HG03135 (cell line): Measurements from ENCODE around the gene HOXA4.

ENCODE experiments used
- ATAC-seq: cut with Tn5 transposase; IDR thresholded peaks from one replicate; pipeline ENCODE4 v1.9.1; 2021; ENCODE audit warnings: mild to moderate bottlenecking, moderate library complexity; ENCODE audit not compliant: unreplicated experiment

HOXA4 gene

GRCh38 chr7:27117887-27118491, 12.6 kb downstream of the HOXA4 start:
- ATAC-seq: no peak

DNA sequence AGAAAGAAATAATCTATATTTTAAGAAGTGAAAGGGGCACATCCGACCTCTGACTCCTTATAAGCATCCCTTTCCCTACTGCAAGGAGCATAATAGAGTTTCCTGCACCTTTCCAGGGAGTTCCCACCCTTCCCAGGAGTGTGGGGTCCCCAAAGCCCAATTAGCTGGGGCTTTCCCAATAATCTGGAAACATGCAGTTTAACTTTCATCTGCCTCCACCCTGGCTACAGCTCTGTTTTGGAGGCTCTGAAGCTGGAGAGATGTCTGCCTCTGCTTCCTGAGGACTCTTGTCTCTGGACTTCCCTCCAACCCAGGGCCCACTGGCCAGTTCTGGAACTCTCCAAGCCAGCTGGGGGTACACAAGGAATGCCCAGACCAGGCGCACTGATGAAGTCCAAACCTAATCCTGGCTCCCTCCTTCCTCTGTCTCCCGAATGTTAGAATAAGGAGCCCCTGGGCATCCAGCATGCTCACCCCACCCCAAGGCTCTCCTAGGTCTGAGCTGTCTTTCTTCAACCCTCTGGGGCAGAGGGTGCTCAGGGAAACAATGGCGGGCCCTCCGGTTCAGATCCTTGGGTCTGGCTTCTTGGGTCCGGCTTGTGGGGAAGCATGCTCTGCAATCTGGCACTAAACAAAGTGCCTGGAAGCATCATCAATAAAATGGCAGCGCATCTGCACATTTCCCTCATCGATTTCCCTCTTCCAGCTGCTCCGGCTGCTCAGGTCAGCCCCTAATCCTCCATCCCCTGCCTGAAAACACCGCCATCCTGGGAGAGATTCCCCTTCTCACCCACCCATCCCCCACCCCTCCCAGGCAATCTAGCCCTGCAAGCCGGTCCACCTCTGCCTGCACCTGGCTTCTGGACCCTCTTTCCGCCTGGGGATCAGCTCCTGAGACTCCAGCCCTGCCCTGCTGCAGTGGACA, 13.3 kb downstream of the HOXA4 start:
- no peak for ATAC-seq

DNA sequence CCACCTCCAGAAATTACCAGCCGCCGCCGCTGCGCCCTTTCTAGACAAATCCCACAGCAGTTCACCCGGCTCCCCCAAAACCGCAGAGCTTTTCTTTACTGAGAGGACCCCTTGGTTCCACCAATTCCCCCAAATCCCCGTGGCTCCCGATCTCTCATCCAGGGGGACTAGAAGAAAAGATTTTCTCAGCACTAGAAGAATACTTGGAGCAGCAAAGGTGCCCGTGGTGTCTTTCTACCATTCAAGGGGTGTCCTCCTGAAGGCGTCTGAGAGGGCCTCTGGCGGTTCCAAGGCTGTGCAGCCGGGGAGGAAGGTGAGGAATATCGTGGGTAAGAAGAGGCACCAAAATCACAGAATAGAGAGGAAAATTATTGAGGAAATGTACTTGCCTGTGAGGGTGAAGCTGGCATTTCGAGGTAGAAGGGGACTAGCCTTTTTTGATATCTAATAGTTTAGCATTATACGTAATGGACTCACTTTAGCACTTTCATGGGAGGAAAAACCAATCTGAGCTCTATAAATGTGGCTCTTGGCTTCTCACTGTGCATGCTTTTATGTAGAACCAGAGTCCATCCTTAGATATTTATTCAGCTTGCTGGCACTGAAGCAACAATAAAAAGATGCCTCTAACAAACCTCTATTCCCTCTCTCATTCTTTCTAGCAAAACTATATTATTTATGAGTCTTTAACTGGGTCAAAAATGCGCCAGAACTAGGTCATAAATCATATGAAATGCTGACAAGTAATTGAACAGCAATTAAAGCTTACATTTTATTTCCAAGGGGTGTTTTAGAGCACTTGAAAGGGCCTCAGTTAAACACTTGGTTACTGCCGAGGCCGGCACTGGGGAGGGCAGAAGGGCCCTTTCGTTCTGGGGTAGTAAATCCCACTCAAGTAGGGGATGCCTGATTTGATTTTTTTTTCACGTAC, 14.3 kb downstream of the HOXA4 start:
- ATAC-seq: no peak

- no peak for ATAC-seq
These were observed 15.1 kb downstream of the HOXA4 start for GRCh38 chr7:27115221-27116026.

DNA sequence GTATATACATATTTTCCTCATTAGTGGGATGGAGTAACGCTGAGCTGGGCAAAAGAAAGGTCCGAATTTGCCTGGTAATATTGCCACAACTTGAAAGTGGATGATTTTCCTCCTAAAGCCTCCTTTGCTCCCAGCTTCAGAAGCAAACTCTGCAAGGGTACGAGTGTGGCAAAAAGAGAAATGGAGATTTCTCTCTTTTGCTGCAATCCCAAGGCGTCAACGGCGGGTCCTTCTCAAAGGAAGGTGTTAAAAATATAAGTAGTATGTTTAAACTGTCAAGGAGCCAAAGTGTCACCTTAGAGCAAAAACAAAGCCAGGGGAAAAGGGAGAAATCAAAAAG, 15.7 kb downstream of the HOXA4 start:
- ATAC-seq: no peak

DNA sequence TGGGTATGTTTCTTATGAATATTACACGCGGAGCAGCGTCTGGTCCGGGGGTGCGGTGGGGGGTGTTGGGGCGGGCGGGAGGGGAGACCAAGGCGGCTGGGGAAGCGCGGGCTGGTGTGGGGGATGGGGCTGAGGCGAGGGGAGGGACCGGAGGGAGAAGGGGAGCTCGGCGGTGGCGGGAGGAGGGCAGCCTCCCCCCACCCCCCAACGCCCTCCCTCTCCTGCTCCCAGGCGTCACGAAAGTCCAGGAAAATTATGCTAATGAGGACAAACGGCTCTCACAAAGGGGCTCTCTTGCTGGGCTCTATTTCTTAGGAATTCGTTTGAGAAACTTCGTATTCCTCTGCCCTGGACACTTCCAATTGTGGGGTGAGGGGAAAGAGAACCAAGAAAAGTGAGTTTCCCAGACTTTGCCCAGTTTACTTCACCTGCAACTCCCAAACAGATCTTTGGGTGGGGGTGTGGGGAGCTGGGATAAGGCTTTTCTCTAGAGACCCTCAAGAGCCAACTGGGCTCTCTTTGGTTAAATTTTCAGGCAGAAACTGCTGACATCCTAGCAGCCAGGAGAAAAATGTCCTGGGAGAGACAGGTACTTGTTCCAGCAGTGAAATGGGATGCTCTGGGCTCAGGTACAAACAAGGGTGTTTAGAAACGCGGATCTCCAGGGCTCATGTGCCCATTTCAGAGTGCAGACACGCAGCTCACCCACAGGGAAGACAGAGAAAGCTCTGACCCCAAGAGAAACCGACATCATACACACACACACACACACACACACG, 16.4 kb downstream of the HOXA4 start:
- ATAC-seq: no peak

DNA sequence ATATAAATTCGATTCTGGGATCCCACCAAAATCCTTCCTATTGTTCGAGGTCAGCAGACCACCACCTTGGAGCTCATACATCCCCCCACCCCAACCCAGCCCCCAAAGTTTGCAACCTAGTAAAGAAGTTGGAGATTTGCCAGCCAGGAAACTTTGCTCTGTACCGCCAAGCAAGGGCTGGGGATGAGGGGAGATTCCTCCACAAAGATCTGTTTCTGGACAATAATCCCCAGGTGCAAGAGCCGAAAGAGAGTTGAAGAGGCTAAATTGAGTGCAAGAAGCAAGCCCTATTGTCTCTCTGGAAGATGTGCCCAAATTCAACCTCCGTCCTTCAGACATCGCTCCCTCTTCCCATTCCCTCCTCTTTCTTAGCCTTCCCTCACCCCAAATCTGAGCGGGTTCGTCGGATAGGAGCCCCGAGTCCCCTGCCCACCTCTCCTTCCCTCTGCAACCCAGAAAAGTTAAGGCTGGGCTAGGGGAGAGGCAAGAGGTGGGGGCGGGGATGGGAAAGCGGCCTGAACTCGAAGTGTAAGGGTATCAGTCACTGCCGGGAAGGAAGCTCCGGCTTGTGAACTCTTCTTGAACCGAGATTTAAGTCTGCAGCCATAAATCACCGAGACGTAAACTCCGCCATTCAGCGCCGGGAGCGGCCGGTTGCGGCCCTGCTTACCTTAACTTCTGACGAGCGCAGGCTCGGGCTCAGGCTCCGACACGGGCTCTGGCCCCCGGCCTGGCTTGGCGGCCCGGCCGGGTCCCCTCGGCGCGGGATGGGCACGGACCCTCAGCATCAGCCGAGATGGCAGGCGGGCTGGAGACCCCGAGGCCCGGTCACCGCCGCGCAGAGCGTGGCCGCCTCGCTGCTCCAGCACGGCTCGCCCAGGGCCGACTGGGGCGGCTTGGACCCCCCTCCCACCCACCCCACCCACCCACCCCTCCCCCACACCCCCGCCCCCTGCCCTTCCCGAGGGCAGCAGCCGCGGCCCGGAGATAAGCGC, 17.3 kb downstream of the HOXA4 start:
- ATAC-seq: no peak

DNA sequence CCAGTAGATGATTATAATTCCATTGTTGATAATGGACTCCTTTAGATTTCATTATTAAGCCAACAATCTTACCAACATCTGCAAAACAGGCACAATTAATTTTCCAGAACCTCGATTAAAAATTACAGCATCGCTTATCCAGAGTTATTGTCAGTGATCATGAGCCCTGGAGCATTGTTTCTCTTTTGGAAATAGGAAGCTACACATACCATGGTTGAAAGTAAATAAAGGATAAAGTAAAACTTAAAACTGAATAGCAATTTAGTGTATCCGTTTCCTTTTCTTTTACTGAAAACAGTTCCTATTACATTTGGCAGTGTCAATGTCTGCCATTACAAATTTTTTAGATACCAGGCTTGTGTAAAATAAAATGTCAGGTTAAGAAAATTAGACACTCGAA, 18.2 kb downstream of the HOXA4 start:
- ATAC-seq: no peak

GRCh38 chr7:27111751-27112277, 18.7 kb downstream of the HOXA4 start:
- ATAC-seq: no peak

DNA sequence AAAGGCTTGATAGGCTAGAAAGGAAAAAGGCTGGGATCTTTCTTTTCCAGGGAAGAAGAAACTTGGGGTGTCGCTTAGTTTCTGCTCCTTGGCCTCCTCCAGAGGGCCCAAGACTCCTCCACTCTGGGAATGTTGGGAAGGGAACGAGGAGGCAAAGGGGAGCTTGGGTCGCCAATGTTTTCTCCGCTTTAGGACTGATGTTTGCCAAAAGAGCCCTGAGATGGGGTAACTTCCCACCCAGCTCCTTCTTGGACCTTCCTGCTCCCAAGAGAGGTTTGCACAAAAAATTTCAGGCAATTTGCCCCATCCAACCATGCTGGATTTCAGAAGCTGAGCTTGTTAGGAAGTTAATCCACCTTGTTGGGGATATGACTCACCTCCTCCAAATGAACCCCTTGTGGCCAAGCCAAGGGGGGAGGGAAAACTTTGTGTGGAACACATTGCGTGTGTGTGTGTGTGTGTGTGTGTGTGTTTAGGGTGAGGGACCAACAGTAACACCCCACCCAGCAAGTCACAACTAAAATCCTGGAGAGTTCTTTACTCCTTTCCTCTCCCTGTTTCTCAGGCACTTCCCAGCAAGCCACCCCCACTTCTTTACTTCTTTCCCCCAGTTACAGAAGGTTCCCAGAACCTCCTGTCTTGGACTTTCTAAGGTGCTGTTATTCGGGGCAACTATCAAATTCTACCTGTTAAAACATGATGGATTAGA, 19.4 kb downstream of the HOXA4 start:
- no peak for ATAC-seq

DNA sequence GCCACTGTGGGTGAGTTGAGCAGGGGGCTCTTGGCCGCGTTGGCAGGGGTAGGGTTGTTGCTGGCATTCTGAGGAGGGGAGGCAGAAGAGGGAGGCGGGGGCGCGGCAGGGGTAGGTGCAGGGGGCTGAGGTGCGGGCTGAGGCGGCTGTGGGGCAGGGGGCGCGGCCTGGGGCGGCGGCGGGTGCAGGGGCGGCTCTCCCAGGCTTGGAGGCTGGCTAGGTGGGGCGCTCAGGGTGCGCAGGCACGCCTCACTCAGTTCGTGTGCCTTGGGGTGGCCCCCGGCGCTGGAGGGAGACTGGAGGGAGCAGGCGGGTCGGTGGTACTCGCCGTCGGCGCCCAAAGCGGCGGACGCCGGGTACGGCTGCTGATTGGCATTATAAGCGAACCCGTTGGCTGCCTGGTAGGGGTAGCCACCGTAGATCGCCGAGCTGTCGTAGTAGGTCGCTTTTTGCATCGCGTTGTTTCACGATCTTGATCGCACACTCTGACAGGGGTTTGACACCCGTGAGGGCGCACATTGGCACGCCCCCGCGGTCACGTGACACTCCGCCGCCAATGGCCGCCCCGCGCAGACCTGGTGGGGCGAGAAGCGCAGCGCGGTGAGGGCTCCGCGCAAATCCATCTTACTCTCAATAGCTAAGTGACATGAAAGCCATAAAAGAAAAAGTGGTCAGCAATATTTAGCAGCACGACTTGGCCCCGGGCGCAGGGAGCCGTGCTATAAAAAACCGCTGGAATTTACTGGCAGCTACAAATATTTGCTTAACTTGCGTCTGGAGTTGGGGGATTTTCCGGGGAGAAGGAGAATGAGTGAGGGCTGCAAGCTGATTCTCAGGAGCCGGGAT, 20.1 kb downstream of the HOXA4 start:
- no peak for ATAC-seq

DNA sequence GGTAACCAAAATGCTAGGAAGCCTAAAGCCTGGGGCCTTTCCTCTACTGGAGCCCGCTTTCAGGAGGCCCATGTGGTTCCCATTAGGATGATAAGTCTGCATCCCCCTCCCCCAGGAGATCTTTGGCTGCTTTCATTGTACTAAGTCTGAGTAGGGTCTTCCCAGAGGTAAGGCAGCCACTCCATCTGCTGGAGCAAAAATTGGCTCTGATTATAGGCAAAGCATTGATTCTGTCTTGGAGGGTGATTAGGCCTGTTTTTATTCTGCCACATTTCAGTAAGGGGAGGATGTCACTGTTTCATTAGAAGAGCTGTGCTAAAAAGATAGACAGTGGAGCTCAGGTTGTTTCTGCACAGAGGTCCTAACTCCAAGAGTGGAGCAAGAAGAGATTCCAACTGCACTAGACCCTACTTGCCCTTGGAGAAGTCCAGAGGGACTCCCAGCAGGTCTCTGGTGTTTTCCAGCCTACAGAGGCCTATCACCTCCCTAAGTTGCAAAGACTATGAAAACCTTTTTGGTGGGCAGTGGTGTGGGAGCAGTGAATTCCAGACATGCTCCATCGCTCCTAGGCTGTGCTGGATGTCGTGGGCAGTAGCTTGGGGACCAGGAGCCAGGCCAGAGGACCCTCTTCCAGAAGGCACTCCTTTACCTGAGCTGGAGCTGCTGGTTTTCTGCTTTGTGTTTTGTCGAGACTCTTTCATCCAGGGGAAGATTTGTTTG, 20.9 kb downstream of the HOXA4 start:
- ATAC-seq: no peak

GRCh38 chr7:27108390-27109127, 22.0 kb downstream of the HOXA4 start:
- ATAC-seq: no peak

- no peak for ATAC-seq
These were observed 22.9 kb downstream of the HOXA4 start for GRCh38 chr7:27107391-27108381.
